GM21529 (cell line): ENCODE measurements around the gene ADAMTS6.
A peak's percentile ranks its signal among the peaks of the same experiment; 100 is the strongest.

Experiments used
- ATAC-seq: cut with Tn5 transposase; IDR thresholded peaks from one replicate; pipeline ENCODE4 v1.9.1; 2021; ENCODE audit not compliant: unreplicated experiment

ADAMTS6 gene

GRCh38 chr5:65108786-65109743, 372.7 kb downstream of the ADAMTS6 start:
- no peak for ATAC-seq

DNA sequence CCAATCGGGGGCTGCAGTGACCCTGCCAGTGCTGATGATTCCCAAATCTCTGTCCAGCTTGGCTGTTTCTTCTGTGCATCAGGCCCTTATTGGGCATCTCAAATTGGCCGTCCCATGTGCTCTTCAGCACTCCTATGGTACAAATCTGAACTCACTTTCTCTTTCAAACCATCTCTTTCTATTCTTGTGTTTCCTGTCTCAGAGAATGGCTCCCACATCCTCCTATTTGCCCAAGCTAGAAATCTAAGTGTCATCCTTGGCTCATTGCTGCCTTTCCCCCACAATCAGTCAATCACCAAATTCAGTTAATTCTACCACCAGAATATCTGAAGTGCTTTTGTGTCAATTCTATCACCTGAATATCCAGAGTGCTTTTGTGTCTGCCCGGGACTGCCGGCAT, 376.4 kb downstream of the ADAMTS6 start:
- ATAC-seq, result peak; percentile 34

GRCh38 chr5:65104831-65105230, 376.9 kb downstream of the ADAMTS6 start:
- no peak for ATAC-seq

DNA sequence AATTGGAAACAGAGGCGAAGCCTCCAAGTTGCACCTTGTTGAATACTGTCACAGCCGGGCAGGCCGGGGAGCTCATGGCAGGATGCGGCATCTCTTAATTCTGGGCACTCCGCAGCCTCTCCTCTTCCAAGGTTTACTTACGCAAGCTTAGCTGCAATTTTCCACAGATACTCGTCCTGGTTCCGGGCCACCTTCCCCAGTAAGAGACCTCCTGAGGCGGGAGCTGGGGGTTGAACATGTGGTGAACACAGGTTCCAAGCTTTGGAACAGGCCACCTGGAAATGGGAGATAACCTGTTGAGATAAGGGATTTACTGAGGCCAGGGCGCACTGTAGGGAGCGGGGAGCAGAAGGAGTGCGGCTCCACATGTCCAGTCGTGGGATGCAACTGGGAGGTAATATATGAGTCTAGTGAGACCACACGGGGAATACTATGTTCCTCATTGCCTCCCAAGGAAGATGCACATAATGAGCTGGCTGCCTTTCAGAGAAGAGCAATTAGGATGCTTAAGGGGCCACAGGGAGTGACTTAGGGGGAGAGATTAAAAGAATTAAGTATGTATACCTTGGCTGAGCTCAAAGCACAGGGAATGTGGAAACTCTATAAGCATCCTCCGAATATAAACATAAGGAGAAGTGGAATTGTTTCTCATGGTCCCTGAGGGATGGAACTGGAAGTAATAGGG, 377.8 kb downstream of the ADAMTS6 start:
- no peak for ATAC-seq

DNA sequence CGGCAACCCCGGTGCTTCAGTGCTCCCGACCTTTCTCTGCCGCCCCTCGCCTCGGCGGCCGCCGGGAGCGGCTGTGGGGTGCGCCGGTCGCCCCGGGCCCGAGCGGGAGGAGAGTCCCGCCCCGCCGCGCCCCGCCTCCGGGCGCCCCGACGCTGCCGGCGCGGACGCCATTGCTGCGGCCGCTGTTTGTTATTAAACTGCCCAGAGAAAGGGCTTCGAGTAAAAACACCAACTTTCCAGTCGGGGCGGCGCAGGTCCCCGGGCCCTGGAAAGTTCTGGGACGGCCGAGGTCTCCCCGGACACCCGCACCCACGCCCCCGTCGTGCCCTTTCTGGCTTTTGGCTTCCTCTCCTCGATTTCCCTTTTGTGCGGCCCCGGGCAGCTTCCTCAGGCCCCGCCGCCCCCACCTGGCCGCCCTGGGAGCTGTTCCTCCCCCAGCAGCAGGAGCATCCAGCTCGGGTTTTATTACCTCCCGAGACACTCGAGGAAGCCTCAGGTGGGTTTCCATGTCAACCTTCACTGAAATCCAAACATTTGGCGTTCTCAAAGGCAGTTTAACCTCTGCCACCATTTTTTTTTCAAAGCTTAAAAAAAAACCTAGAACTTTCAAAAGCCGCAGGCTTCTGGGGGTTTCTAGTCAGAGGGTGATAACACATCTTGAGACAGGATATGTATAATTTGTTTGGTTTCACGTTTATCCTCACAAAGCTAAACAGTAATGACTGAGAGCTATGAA, 378.6 kb downstream of the ADAMTS6 start:
- peak; percentile 69 for ATAC-seq

DNA sequence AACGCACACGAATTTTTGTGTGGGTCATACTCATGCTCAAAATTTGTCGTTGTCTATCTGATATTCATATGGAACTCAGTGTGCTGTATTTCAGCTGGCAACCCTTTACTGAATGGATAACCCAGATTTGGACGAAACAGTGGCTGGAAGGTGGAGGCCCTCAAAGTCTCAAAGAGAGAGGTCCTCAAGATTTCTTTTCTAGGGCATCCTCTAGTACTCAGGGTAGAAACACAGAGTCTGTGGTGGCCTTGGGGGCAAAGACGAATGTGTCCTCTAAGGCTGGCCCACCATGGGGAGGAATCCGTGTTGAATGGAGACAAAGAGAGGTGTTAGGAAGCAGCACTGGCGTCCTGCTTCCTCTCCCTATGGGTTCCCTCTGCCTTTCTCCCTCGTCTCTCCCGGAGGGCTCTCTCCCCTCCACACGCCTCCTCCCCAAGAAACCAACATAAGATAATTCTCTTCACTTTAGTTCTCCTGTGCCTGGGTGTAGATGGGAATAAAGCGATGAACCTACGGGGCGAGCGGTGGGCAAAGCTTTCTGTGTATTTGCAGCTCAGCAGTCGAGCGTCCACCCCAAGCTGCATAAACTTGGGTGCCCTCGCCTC, 379.2 kb downstream of the ADAMTS6 start:
- peak; percentile 5 for ATAC-seq

DNA sequence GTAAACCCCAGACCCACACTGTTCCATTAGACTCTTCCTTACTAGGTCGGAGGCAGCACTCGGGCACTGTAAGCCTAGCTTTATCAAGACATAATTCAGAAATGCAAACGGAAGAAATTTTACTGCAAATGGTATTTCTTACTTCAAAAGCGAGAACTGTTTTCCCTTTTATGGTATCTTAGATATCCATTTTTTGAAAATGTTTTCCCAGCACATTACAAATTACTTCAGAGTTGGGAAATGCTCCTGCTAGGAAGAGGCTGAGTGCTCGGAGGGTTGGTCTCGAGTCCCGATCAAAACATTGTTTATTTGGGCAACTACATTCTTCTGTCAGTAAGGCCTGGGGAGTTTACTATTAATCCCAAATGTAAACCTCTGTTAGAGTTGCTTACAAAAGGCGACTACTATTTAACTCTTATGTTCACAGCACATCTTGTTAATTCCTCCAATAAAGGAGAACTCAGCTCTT, 380.1 kb downstream of the ADAMTS6 start:
- no peak for ATAC-seq

DNA sequence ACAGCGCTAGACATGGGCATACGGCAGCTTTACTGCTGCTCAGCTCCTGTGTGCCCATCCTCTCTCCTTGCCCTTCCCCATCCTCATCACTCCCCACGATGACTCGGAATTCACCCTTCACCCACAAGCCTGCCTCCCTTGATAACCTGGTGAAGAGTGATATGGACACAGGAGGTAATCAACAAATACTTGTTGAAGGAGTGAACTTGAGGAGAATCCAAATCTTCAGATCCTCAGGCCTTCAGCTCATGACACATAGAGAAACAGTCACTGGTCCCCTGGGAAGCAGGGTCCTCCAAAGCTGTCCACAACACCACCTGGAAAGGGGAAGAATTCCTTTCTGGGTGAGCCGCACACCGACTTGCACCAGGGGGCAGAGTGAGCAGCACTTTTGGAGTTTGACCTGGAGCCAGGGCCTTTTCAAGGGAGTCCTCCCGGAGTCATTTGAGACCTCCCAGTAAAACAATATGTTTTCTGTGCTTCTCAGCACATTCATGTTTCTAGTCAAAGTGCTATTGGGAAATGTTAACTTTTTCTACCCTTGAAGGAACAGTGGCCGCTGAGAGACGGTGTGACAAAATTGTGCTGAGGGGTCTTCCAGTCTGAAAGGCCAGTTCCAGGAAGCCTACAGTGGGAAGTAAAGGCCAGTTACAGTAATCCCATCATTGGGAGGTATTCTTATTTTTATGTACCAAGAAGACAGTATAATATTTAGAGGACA, 380.6 kb downstream of the ADAMTS6 start:
- ATAC-seq, result no peak
